Measurements from ENCODE around the gene PDK4.

Gene PDK4

GRCh38 chr7:95596198-95597063, at the start of gene PDK4:
Gene PDK4 (minus strand): TSS chr7:95596516. CDS start chr7:95596293, 223 bp downstream.
- in situ Hi-C loops (cut with MboI; ENCODE audit: low sequenced_read_pairs), result no loop called here

- in situ Hi-C loops (cut with MboI; ENCODE audit: low sequenced_read_pairs), result no loop called here
These were observed 45.9 kb upstream of the PDK4 start for GRCh38 chr7:95642173-95642572.

- in situ Hi-C loops (cut with MboI; ENCODE audit: low sequenced_read_pairs), result no loop called here
These were observed 40.0 kb upstream of the PDK4 start for GRCh38 chr7:95636140-95636940.

- in situ Hi-C loops (cut with MboI; ENCODE audit: low sequenced_read_pairs), result no loop called here
These were observed 36.3 kb upstream of the PDK4 start for GRCh38 chr7:95632609-95633008.

GRCh38 chr7:95631527-95631926, 35.2 kb upstream of the PDK4 start:
- in situ Hi-C loops (cut with MboI; ENCODE audit: low sequenced_read_pairs), result no loop called here

DNA sequence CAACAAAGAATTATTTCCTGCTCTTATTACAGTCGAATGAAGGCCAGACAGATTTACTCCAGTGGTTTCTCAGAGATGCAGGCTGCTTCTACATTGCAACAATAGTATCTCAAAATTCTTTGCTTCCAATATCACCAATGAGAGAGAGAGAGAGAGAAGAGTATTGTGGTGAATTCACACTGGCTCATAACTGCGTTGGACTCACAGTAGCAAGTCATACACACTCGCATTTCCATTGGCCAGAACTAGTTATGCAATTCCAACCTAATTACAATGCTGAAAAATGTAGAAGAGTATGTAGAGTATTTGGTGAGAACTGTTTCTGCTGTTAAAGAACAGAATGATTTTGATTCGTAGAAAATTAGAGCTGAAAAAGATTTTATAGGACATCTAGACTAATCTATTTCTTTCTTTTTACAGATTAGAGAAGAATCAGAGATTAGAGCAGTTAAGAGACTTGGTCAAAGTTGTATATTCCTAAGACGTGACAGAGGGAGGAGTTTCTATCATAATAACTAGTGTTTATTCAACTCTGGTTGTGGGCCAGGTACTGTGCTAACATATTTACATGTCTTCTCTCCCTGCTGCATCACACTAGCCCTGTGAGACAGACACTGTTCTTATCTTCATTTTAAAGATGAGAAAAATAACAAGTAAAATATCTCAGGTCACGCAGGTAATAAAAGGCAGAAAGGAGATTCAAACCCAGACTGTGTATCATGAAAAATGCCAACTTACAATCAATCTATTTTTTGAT, 34.6 kb upstream of the PDK4 start:
- in situ Hi-C loops (cut with MboI; ENCODE audit: low sequenced_read_pairs), result no loop called here

GRCh38 chr7:95628831-95629439, 32.6 kb upstream of the PDK4 start:
- in situ Hi-C loops (cut with MboI; ENCODE audit: low sequenced_read_pairs), result no loop called here

DNA sequence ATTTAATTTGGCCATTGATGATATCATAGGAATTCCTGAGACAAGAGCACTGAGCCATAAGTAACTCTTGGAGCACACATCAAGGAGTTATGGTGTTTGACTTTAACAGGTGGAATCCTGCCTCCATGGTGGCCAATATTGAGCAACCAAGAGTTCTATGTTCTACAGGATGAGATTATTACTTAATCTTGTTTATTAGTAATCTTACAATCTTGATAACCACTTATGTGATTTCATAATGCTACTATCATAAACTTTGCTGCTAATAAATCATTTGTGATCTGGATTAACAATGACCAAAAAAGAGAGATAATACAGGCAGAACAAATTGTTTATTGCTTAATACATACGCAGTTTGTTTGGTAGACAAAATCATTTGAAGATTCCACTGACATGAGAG, 27.5 kb upstream of the PDK4 start:
- in situ Hi-C loops (cut with MboI; ENCODE audit: low sequenced_read_pairs), result no loop called here

DNA sequence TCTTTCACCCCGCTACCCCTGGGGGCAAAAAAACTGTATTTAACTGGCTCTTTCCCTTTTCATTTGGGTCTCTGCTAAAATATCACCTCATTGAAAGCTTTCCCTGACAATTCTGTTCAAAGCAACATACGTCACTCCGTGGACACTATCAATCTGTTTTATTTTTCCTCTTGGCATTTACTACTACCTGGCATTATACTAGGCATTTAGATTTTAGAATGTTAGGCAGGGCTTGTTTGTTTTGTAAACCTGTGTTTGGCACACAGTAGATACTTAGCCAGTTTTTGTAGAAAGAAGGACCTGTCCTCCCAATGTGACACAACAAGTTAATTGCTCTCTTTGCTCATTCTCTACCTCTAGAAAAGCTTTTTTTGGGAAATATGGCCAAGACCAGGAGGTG, 26.5 kb upstream of the PDK4 start:
- in situ Hi-C loops (cut with MboI; ENCODE audit: low sequenced_read_pairs), result no loop called here

- in situ Hi-C loops (cut with MboI; ENCODE audit: low sequenced_read_pairs), result no loop called here
These were observed 25.8 kb upstream of the PDK4 start for GRCh38 chr7:95622001-95622549.

GRCh38 chr7:95621404-95621803, 25.1 kb upstream of the PDK4 start:
- in situ Hi-C loops (cut with MboI; ENCODE audit: low sequenced_read_pairs), result no loop called here

GRCh38 chr7:95620631-95621030, 24.3 kb upstream of the PDK4 start:
- in situ Hi-C loops (cut with MboI; ENCODE audit: low sequenced_read_pairs), result no loop called here

DNA sequence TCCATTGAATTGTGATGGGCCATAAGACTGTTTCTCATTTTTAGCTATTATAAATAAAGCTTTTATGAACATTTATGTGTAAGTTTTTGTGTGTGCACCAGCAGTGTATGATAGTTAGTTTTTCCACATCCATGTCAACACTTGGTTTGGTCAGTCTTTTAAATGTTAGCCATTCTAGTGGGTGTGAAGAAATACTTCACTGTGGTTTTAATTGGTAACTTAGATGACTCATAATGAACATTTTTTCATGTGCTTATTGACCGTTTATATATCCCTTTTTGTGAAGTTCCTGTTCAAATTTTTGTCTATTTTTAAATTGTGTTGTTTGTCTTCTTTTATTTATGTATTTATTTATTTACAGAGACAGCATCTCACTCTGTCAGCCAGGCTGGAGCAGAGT, 23.6 kb upstream of the PDK4 start:
- in situ Hi-C loops (cut with MboI; ENCODE audit: low sequenced_read_pairs), result no loop called here

DNA sequence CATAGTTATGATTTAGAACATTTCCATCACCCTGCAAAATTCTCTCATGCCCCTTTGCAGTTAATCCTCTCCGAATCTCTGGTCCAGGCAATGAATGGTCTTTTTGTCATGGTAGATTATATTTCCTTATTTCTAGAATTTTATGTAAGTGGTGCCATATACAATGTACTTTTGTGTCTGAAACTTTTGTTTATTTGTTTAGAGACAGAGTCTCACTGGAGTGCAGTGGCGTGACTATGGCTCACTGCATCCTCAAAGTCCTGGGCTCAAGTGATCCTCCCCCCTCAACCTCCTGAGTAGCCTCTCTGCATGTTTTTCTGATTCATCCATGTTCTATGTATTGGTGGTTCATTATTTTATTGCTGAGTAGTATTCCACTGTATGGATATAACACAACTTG, 23.2 kb upstream of the PDK4 start:
- in situ Hi-C loops (cut with MboI; ENCODE audit: low sequenced_read_pairs), result no loop called here

GRCh38 chr7:95614442-95614940, 18.2 kb upstream of the PDK4 start:
- in situ Hi-C loops (cut with MboI; ENCODE audit: low sequenced_read_pairs), result no loop called here

GRCh38 chr7:95611224-95611623, 14.9 kb upstream of the PDK4 start:
- in situ Hi-C loops (cut with MboI; ENCODE audit: low sequenced_read_pairs), result no loop called here

GRCh38 chr7:95609277-95609971, 13.1 kb upstream of the PDK4 start:
- in situ Hi-C loops (cut with MboI; ENCODE audit: low sequenced_read_pairs), result no loop called here

DNA sequence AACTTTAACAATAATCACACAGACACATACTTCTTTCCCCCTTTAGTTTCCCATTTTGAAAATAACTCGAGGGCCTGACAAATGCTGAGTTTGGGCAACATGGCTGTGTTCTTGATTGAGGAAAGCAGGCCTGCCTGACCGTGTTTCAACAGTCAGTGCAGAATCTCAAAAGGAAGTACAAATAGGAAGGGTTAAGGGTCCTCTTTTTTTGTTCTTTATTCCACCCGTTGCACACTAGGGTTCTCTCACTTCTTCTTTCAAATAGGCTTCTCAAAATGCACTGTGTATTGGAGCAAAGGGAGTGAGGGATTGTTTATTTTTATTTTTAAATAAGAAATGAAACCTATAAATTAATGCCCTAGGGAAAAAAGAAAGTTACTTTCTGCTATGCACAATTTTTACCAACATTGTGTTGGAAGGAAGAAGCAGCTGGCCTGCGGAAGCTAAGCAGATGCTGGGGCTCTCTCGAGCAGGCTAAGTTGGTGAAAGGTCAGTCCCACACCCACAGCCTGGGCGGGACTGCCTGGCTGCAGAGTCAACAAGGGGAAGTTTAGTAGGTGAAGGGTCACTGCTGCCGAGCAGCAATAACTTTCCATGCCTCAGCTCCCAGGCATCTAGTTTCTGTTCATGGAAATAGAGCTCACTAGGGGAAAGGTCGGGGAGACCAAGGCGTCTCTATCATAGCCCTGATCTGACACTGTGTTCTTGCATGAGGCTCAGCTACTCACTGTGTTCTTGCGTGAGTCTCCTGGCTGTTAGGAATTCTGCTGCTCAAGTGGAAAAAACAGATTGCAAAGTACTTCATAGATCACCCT, 12.2 kb upstream of the PDK4 start:
- in situ Hi-C loops (cut with MboI; ENCODE audit: low sequenced_read_pairs), result no loop called here

DNA sequence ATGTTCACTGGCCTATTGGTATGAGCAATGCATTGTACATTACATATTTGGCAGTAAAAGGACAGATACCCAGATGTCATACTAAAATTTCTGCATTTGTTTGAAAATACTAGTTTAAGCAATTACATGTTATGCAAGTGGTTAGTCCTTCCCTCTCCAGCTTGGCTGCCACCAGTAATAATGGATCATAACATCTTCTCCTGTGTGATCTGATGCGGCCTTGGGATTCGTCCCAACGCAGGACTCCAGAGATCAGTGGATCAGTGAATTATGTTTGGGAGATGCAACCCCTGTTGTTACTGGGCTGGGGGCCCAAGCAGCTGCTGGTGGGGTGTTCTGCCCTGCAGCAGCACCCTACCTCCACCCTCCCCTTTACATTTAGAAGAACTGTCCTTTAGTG, 11.2 kb upstream of the PDK4 start:
- in situ Hi-C loops (cut with MboI; ENCODE audit: low sequenced_read_pairs), result no loop called here
